BE2C (cell line): ENCODE results near the gene FGFRL1.

Experiments
- DNase-seq: peaks from one replicate; pipeline ENCODE4 v3.0.0-alpha.2; 2020
- H3K27me3 ChIP-seq: fragments of 250-450 bp; sonication (Bioruptor Pico); 2 replicates; pipeline ENCODE4 v1.5.1; 2020; ENCODE audit warnings: mild to moderate bottlenecking
- H3K36me3 ChIP-seq: fragments of 250-450 bp; sonication (Bioruptor Pico); 2 replicates; pipeline ENCODE4 v1.5.1; 2020; ENCODE audit warnings: mild to moderate bottlenecking
- H3K4me1 ChIP-seq: fragments of 250-450 bp; sonication (Bioruptor Pico); 2 replicates; pipeline ENCODE4 v1.5.1; 2020
- H3K4me3 ChIP-seq: 2 replicates; pipeline ENCODE4 v1.5.1; 2011; ENCODE audit warnings: low read depth, low read length
- H3K9me3 ChIP-seq: fragments of 250-450 bp; sonication (Bioruptor Pico); 2 replicates; pipeline ENCODE4 v1.5.1; 2020
- CTCF ChIP-seq: IDR thresholded peaks from 2 replicates; pipeline ENCODE4 v1.5.1; 2012; ENCODE audit warnings: mild to moderate bottlenecking, low read depth, low read length

FGFRL1 gene

GRCh38 chr4:999882-1000425 is 11.5 kb upstream of the FGFRL1 start:
- no peaks in the 10 kb centered on the region for H3K4me1 ChIP-seq
- no peaks in the 10 kb centered on the region for H3K36me3 ChIP-seq
- H3K27me3 ChIP-seq = peaks cover 86% of the 10 kb centered on the region
- no peak for TF ChIP-seq CTCF
- no peaks in the 10 kb centered on the region for H3K9me3 ChIP-seq
- DNase-seq = no peak
- no peak overlapping the region for H3K4me3 ChIP-seq

- Histone ChIP-seq H3K9me3 (no peaks in the 10 kb centered on the region), H3K36me3 (no peaks in the 10 kb centered on the region), H3K4me1 (no peaks in the 10 kb centered on the region), H3K27me3 (peaks cover 91% of the 10 kb centered on the region), H3K4me3 (no peak overlapping the region)
- no peak for DNase-seq
- no peak for TF ChIP-seq CTCF
These were observed 10.7 kb upstream of the FGFRL1 start for GRCh38 chr4:1000686-1001260.

GRCh38 chr4:1001561-1002130 is 9.8 kb upstream of the FGFRL1 start:
- TF ChIP-seq CTCF = no peak
- no peak overlapping the region for H3K4me3 ChIP-seq
- H3K4me1 ChIP-seq = no peaks in the 10 kb centered on the region
- H3K9me3 ChIP-seq = no peaks in the 10 kb centered on the region
- H3K36me3 ChIP-seq = no peaks in the 10 kb centered on the region
- no peak for DNase-seq
- H3K27me3 ChIP-seq = peaks cover 87% of the 10 kb centered on the region

- Histone ChIP-seq H3K36me3 (no peaks in the 10 kb centered on the region), H3K4me3 (no peak overlapping the region), H3K4me1 (no peaks in the 10 kb centered on the region), H3K27me3 (peaks cover 88% of the 10 kb centered on the region), H3K9me3 (no peaks in the 10 kb centered on the region)
- DNase-seq = no peak
- TF ChIP-seq CTCF = no peak
These were observed 9.2 kb upstream of the FGFRL1 start for GRCh38 chr4:1002131-1002630.

- Histone ChIP-seq H3K4me3 (no peak overlapping the region), H3K9me3 (no peaks in the 10 kb centered on the region), H3K36me3 (no peaks in the 10 kb centered on the region), H3K27me3 (peaks cover 84% of the 10 kb centered on the region), H3K4me1 (no peaks in the 10 kb centered on the region)
- no peak for DNase-seq
- no peak for TF ChIP-seq CTCF
These were observed 8.7 kb upstream of the FGFRL1 start for GRCh38 chr4:1002631-1003251.
